ENCODE measurements around the gene YPEL4.

Gene YPEL4

GRCh38 chr11:57635246-57635645, 14.5 kb downstream of the YPEL4 start:
- in situ Hi-C loops (cut with HindIII; ENCODE audit: low sequenced_read_pairs) = no loop called here

GRCh38 chr11:57634311-57634710, 15.4 kb downstream of the YPEL4 start:
- in situ Hi-C loops (cut with HindIII; ENCODE audit: low sequenced_read_pairs) = no loop called here

- in situ Hi-C loops (cut with HindIII; ENCODE audit: low sequenced_read_pairs) = no loop called here
These were observed 16.2 kb downstream of the YPEL4 start for GRCh38 chr11:57633394-57634070.

- in situ Hi-C loops (cut with HindIII; ENCODE audit: low sequenced_read_pairs) = no loop called here
These were observed 17.6 kb downstream of the YPEL4 start for GRCh38 chr11:57632116-57632515.

- in situ Hi-C loops (cut with HindIII; ENCODE audit: low sequenced_read_pairs) = no loop called here
These were observed 19.5 kb downstream of the YPEL4 start for GRCh38 chr11:57630171-57630570.

GRCh38 chr11:57626895-57627294, 22.8 kb downstream of the YPEL4 start:
- in situ Hi-C loops (cut with HindIII; ENCODE audit: low sequenced_read_pairs) = no loop called here

GRCh38 chr11:57624864-57625263, 24.8 kb downstream of the YPEL4 start:
- in situ Hi-C loops (cut with HindIII; ENCODE audit: low sequenced_read_pairs) = no loop called here

GRCh38 chr11:57622263-57622662, 27.4 kb downstream of the YPEL4 start:
- in situ Hi-C loops (cut with HindIII; ENCODE audit: low sequenced_read_pairs) = no loop called here

- in situ Hi-C loops (cut with HindIII; ENCODE audit: low sequenced_read_pairs) = no loop called here
These were observed 29.2 kb downstream of the YPEL4 start for GRCh38 chr11:57620467-57620866.

- in situ Hi-C loops (cut with HindIII; ENCODE audit: low sequenced_read_pairs) = no loop called here
These were observed 30.4 kb downstream of the YPEL4 start for GRCh38 chr11:57619331-57619730.

GRCh38 chr11:57618438-57618837, 31.3 kb downstream of the YPEL4 start:
- in situ Hi-C loops (cut with HindIII; ENCODE audit: low sequenced_read_pairs) = no loop called here

GRCh38 chr11:57616595-57616994, 33.1 kb downstream of the YPEL4 start:
- in situ Hi-C loops (cut with HindIII; ENCODE audit: low sequenced_read_pairs) = no loop called here

- in situ Hi-C loops (cut with HindIII; ENCODE audit: low sequenced_read_pairs) = no loop called here
These were observed 34.4 kb downstream of the YPEL4 start for GRCh38 chr11:57615308-57615707.

GRCh38 chr11:57614234-57614772, 35.4 kb downstream of the YPEL4 start:
- in situ Hi-C loops (cut with HindIII; ENCODE audit: low sequenced_read_pairs) = no loop called here

GRCh38 chr11:57610170-57610569, 39.5 kb downstream of the YPEL4 start:
- in situ Hi-C loops (cut with HindIII; ENCODE audit: low sequenced_read_pairs) = no loop called here

GRCh38 chr11:57605028-57605420, 44.7 kb downstream of the YPEL4 start:
- in situ Hi-C loops (cut with HindIII; ENCODE audit: low sequenced_read_pairs) = no loop called here

GRCh38 chr11:57604296-57605027, 45.2 kb downstream of the YPEL4 start:
- in situ Hi-C loops (cut with HindIII; ENCODE audit: low sequenced_read_pairs) = no loop called here

GRCh38 chr11:57601297-57601696, 48.4 kb downstream of the YPEL4 start:
- in situ Hi-C loops (cut with HindIII; ENCODE audit: low sequenced_read_pairs) = no loop called here

GRCh38 chr11:57599381-57599780, 50.3 kb downstream of the YPEL4 start:
- in situ Hi-C loops (cut with HindIII; ENCODE audit: low sequenced_read_pairs) = no loop called here

- in situ Hi-C loops (cut with HindIII; ENCODE audit: low sequenced_read_pairs) = no loop called here
These were observed 50.9 kb downstream of the YPEL4 start for GRCh38 chr11:57598831-57599155.

- in situ Hi-C loops (cut with HindIII; ENCODE audit: low sequenced_read_pairs) = no loop called here
These were observed 51.5 kb downstream of the YPEL4 start for GRCh38 chr11:57597916-57598830.

Measured in endothelial cell of hepatic sinusoid (primary cell).